Measurements from ENCODE around the gene RNF208.

Gene RNF208

GRCh38 chr9:137226338-137227053, 4.5 kb upstream of the RNF208 start:
- DNase-seq, result no peak

GRCh38 chr9:137225699-137226331, 3.8 kb upstream of the RNF208 start:
- DNase-seq, result no peak

- no peak for DNase-seq
Measured at GRCh38 chr9:137224830-137225694, 3.0 kb upstream of the RNF208 start, which contains the start of gene CYSRT1. TSS of gene CYSRT1 (plus strand) at chr9:137225174. CDS start at chr9:137225622, 448 bp downstream.

GRCh38 chr9:137223078-137223970, 1.3 kb upstream of the RNF208 start:
- DNase-seq, result peak; percentile 88

- no peak for DNase-seq
Measured at GRCh38 chr9:137221506-137222111, 431 bp downstream of the RNF208 start.

- DNase-seq, result no peak
Measured at GRCh38 chr9:137221095-137221505, 940 bp downstream of the RNF208 start.

- DNase-seq, result no peak
Measured at GRCh38 chr9:137220317-137221094, 1.5 kb downstream of the RNF208 start.

- no peak for DNase-seq
Measured at GRCh38 chr9:137219757-137220316, 2.2 kb downstream of the RNF208 start.

GRCh38 chr9:137218754-137219271, 3.2 kb downstream of the RNF208 start:
- no peak for DNase-seq

GRCh38 chr9:137218212-137218753, 3.8 kb downstream of the RNF208 start:
- DNase-seq, result no peak

GRCh38 chr9:137217276-137218211, 4.5 kb downstream of the RNF208 start:
- peak; percentile 77 for DNase-seq

- no peak for DNase-seq
Measured at GRCh38 chr9:137216188-137216965, 5.7 kb downstream of the RNF208 start.

GRCh38 chr9:137215196-137215986, 6.6 kb downstream of the RNF208 start:
- no peak for DNase-seq

GRCh38 chr9:137214620-137215019, 7.4 kb downstream of the RNF208 start:
- DNase-seq, result no peak

- no peak for DNase-seq
Measured at GRCh38 chr9:137213160-137214060, 8.6 kb downstream of the RNF208 start.

GRCh38 chr9:137212520-137212919, 9.5 kb downstream of the RNF208 start:
- no peak for DNase-seq
